Psoas muscle (tissue), 8 donors: ENCODE measurements around the gene BSDC1. TPM values are rescaled to one million over a fixed set of nuclear protein-coding genes. Genes with fewer than 3 reads are reported as not detected.
A peak's percentile ranks its signal among the peaks of the same experiment; 100 is the strongest.

Source experiments
- ATAC-seq, 4 donors: fragments of 200-7000 bp; cut with Tn5 transposase; one replicate each; pipeline ENCODE4 v1.9.1; 2020; ENCODE audit warnings: moderate library complexity in 3 of 4, mild to moderate bottlenecking in 2 of 4
- DNase-seq, 2 donors: peaks; one replicate each; pipeline ENCODE4 v3.0.0-alpha.2; 2020
- H3K27ac ChIP-seq: fragments of 200-600 bp; one replicate; pipeline ENCODE4 v1.8.0; 2022
- H3K27me3 ChIP-seq, 3 donors: fragments of 200-600 bp in 1 of 3; one replicate each; pipeline versions ENCODE4 v1.6.1 to v1.8.0; 2013 to 2022; ENCODE audit warnings: low read length in 2 of 3, mild to moderate bottlenecking in 2 of 3, moderate library complexity in 1 of 3; ENCODE audit not compliant: insufficient read depth in 3 of 3
- H3K36me3 ChIP-seq, 2 donors: fragments of 200-600 bp in 1 of 2; one replicate each; pipeline versions ENCODE4 v1.6.1 to v1.8.0; 2013 to 2022; ENCODE audit warnings: low read depth in 1 of 2, mild to moderate bottlenecking in 1 of 2, moderate library complexity in 1 of 2; ENCODE audit not compliant: insufficient read depth in 1 of 2
- H3K4me1 ChIP-seq: fragments of 200-600 bp; one replicate; pipeline ENCODE4 v1.8.0; 2022
- H3K4me3 ChIP-seq: fragments of 200-600 bp; one replicate; pipeline ENCODE4 v1.8.0; 2022; ENCODE audit warnings: mild to moderate bottlenecking
- H3K9me3 ChIP-seq: fragments of 200-600 bp; one replicate; pipeline ENCODE4 v1.8.0; 2022
- CTCF ChIP-seq: fragments of 200-600 bp; IDR thresholded peaks from one replicate; pipeline ENCODE4 v1.8.0; 2022; ENCODE audit warnings: antibody characterized with exemption
- WGBS, 3 donors: extraction: QIAGEN DNeasy Blood & Tissue Kit; methylation state at CpG; one replicate each; pipeline versions ENCODE4 v1.1.6 to v1.1.7; 2013; 5-methylcytosine and 5-hydroxymethylcytosine counted together
- intact Hi-C, 2 donors: fragments of 100-400 bp; cut with DNase I; formaldehyde crosslinking; loops; one replicate each; pipeline versions ENCODE4 v1.11.0 to v1.14.2; 2022
- polyA plus RNA-seq, 3 donors: library from polyadenylated mRNA; stranded (reverse); fragments of 200-250 nt; gene quantifications; one replicate each; pipeline ENCODE4 v1.2.3, GENCODE V29; 2013
- total RNA-seq, 4 donors: library from RNA; stranded (reverse); fragmentation: NEBNext Ultra II Directional in 2 of 4; extraction: Animal tissue kit (Norgen Biotek cat#: 25700) in 2 of 4; gene quantifications; one replicate each; pipeline versions ENCODE4 v1.2.1 to v1.2.4, GENCODE V29; 2021 to 2023
- donor health status: healthy with polysubstance abuse.
- donor health status: DM: no; HTN: no; CAD: no; lungs with moderate emphysema.
- donor health status: Bipolar disorder and iron deficiency.
- donor health status: healthy.
- donor health status: DM: yes; HTN: yes; CAD: no.
- donor health status: DM: no; HTN: no; CAD: no.
- donor health status: DM: no; HTN: no; CAD: no.
- donor health status: DM: yes; HTN: yes; CAD: no.

BSDC1 gene
- total and polyA plus RNA-seq, 7 donors = 25.4 to 68.4 (median 32.2) TPM

- H3K36me3 ChIP-seq = peaks cover 4 to 45% of the 10 kb centered on the region in 2 donors
Observed at GRCh38 chr1:32362474-32363313, 31.5 kb downstream of the BSDC1 start, which contains the start of the genes FAM229A and TSSK3. Gene FAM229A (minus strand): TSS chr1:32362485. CDS start chr1:32362091, 394 bp downstream. Gene TSSK3 (plus strand): TSS chr1:32362539. CDS start chr1:32362702, 163 bp downstream.

GRCh38 chr1:32361674-32362473 lies 32.4 kb downstream of the BSDC1 start:
- DNase-seq (peak; percentile 64 to 78), ATAC-seq (peak; percentile 59 to 73 (median 71))
- WGBS, 3 donors = 2 to 3% (median 2%) methylated on average over 66 to 91 of the region's 91 CpGs
- peak; percentile 31 for TF ChIP-seq CTCF
- Histone ChIP-seq H3K9me3 (no peaks in the 10 kb centered on the region), H3K27me3 (no peaks in the 10 kb centered on the region), H3K27ac (peak overlapping the region; percentile 13), H3K4me3 (peak overlapping the region; percentile 59), H3K4me1 (no peaks in the 10 kb centered on the region), H3K36me3 (peaks cover 4 to 37% of the 10 kb centered on the region in 2 donors)
- intact Hi-C loops = no loop called here

More at GRCh38 chr1:32362474-32363313, 31.5 kb downstream of the BSDC1 start, which contains the start of the genes FAM229A and TSSK3:
- Histone ChIP-seq H3K9me3 (no peaks in the 10 kb centered on the region), H3K27ac (peak within 1 kb of the TSS; percentile 13), H3K4me3 (peak within 1 kb of the TSS; percentile 59), H3K27me3 (no peaks in the 10 kb centered on the region), H3K4me1 (no peaks in the 10 kb centered on the region)
- intact Hi-C loops = no loop called here
- 49 to 60% (median 52%) methylated on average over 17 of the region's 17 CpGs for WGBS, 3 donors
- no peak for TF ChIP-seq CTCF
- ATAC-seq (no peak), DNase-seq (no peak)

- intact Hi-C loops = no loop called here
- ATAC-seq (peak in 3 of 4 donors; percentile 5 to 13 (median 6)), DNase-seq (peak in 1 of 2 donors; percentile 64)
- Histone ChIP-seq H3K9me3 (no peaks in the 10 kb centered on the region), H3K4me3 (peak overlapping the region; percentile 59), H3K4me1 (no peaks in the 10 kb centered on the region), H3K36me3 (peaks cover 4 to 31% of the 10 kb centered on the region in 2 donors), H3K27ac (no peak overlapping the region), H3K27me3 (no peaks in the 10 kb centered on the region)
- no peak for TF ChIP-seq CTCF
- WGBS, 3 donors = 48 to 59% (median 57%) methylated on average over 33 to 35 of the region's 35 CpGs
Observed at GRCh38 chr1:32361308-32361673, 33.0 kb downstream of the BSDC1 start.

GRCh38 chr1:32358435-32358834 lies 35.8 kb downstream of the BSDC1 start:
- TF ChIP-seq CTCF = no peak
- DNase-seq (no peak), ATAC-seq (no peak)
- WGBS, 3 donors = 76 to 92% (median 84%) methylated on average over 3 of the region's 3 CpGs
- H3K9me3 ChIP-seq = no peaks in the 10 kb centered on the region
- H3K36me3 ChIP-seq = peaks cover 0 to 32% of the 10 kb centered on the region in 2 donors
- no peak overlapping the region for H3K4me3 ChIP-seq
- intact Hi-C loops = no loop called here
- no peak overlapping the region for H3K27ac ChIP-seq
- peaks cover 2% of the 10 kb centered on the region for H3K4me1 ChIP-seq
- H3K27me3 ChIP-seq = no peaks in the 10 kb centered on the region
